Stimulated activated CD4-positive, alpha-beta T cell treated with anti-CD3 and anti-CD28 coated beads, Interleukin-4, amount 100 ng/mL, for 24 hours (primary cell): ENCODE data around the gene TADA3.

ENCODE experiments used
- DNase-seq: peaks from one replicate; pipeline ENCODE4 v3.0.0-alpha.2; 2020

TADA3 gene

DNA sequence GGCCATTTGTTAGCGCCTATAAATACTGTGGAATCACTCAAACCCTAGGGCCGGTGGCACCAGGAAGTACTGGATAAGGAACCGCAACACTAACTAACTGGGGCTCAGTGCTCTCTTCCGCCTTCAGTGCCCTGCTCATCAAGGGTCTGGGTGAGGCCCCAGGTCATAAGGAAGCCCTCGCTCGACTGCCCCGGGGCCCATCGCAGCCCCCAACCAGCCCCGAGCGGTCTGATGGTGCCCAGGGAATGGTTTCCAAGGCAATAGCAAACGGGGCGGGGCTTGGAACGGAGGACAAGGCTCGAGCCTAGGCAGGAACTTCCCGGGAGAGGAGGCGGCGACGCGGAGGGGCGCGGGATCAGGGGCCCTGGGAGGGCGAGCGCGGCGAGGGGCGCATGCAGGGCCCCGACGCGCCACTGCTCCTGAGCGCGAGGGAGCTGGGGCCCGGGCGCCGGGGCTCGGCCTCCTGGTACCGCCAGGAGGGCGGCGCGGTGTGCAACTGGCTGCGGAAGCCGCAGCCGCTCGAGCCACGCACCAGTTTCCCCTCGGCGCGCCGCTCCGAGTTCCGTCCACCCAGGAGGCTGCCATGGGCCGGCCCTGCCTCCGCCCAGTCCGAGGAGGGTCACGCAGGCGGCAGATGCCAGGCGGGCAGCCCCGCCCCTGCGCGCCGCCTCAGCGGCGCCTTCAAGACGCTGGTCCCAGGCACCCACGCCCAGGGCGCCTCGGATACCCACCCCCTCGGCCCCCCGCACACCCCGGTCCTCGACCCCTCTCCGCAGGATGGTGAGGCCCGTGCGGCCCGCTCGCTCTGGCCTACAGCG, 17.6 kb upstream of the TADA3 start, which contains the start of gene TTLL3:
Gene TTLL3, plus strand, starts transcription at position 648 of the 818 bp plus-strand sequence. CDS start 400 bp downstream, outside the sequence.
- peak; percentile 45 for DNase-seq

DNA sequence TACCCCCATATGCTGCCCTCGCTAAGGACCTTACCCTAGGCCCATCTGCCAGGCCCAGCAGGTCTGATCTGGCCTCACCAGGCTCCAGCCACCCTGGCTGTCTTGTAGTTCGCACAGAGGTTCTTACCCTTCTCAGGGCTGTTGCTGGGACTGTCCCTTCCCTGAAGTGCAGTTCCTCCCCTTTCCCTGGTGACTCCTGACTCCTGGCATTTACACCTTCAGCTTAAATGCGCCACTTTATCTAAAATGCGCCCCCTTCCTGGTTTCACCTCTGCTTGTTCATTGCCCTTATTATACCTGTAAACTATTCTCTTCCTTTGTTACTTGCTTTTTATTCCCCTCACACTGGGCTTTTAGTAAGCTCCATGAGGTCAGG, 17.0 kb upstream of the TADA3 start:
- peak; percentile 24 for DNase-seq

DNA sequence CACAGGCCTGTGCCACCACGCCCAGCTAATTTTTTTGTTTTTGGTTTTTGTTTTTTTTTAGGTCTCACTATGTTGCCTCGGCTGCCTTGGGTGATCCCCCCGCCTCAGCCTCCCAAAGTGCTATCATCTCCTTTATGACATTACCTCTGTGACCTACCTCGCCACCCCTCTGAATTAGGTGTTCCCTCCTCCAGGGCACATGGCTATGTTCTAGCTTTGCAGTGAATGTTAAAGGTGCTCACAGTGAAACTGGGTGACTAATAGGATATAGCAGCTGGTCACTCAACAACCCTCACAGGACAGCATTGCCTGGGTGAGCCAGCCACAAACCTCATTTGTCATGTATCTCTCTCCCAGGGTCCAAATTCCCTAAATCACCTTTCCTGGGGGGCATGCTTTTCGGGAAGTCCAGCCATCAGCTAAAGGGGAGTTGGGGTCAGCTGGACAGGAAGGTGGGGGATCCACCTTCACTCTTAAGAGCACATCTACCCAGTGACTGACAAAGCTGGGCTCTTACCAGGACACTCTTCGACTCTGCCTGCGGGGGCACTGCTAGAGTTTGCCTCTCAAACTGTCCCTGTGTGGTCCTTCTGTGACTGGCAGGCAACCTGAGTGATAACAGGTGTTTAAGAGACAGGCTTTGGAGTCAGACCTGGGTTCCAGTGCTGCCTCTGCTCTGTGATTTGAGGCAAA, 16.2 kb upstream of the TADA3 start:
- DNase-seq = peak; percentile 53

DNA sequence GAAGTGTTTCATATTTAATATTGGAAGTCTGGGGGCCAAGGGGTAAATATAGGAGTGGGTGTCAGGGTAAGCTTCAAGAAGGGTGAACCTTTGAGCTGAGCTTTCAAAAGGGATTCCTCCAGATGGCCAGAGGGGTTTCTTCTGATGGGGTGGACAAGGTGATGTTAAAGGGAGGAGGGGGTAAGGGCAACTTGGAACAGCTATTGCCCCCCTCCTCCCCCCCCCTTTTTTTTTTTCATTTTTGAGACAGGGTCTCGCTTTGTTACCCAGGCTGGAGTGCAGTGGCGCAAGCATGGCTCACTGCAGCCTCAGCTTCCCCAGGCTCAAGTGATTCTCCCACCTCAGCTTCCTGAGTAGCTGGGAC, 15.7 kb upstream of the TADA3 start:
- no peak for DNase-seq

DNA sequence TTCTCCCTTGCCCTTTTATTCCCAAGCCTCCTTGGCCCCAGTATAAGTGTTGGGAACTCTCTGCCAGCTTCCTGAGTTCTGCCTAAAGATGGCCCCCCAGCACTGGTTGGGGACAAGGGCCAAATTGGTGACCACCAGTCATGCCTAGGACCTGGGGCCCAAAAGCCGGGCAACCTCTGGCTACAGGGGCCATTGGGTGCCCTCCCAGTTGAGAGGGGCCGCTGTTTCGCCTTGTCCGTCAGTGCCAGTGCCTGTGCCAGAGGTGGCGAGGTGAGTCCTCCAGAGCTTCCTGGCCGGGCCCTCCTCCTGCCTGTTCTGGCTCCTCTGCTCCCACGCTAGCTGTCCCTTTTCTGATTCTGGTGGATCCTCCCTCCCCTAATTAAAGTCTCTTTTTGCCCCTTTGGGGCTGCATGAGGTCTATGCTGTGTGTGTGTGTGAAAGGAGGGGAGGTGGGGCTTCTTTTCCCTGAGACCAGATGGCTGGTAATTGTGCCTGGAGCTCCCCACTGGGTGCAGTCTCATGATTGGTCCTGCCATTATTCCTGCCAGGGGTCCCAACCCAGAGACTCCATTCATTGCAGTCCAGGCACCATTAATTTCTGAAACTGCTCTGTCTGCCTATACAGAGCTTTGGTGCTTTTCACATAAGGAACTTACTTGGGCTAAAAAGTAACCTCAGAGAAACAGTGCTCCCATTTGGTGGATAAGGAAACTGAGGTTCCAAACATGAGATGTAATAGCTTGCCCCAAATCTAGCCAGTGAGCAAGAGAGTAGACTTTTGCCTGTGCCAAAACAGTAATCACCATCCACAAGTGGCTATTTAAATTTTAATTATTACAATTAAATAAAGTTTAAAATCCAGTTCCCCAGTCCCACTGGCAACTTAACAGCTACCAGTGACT, 14.7 kb upstream of the TADA3 start:
- DNase-seq = no peak

- no peak for DNase-seq
These were observed 13.9 kb upstream of the TADA3 start for GRCh38 chr3:9806137-9806536.

GRCh38 chr3:9804996-9805395, 12.7 kb upstream of the TADA3 start:
- DNase-seq = no peak

- DNase-seq = no peak
These were observed 11.2 kb upstream of the TADA3 start for GRCh38 chr3:9803494-9803893.

DNA sequence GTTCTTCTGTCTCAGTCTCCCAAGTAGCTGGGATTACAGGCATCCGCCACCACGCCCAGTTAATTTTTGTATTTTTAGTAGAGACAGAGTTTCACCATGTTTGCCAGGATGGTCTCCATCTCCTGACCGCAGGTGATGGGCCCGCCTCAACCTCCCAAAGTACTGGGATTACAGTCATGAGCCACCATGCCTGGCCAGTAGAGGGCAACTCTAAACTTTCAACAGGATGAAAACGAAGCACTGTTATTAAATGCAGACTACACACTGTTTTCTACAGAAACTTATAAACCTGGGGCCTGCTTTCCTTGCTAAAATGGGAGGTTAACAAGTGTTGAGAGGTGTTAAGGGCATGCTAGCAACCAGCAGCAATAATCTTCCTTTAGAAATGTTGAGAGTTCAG, 8.3 kb upstream of the TADA3 start:
- DNase-seq = no peak

GRCh38 chr3:9797196-9797945, 5.1 kb upstream of the TADA3 start:
- DNase-seq = no peak

DNA sequence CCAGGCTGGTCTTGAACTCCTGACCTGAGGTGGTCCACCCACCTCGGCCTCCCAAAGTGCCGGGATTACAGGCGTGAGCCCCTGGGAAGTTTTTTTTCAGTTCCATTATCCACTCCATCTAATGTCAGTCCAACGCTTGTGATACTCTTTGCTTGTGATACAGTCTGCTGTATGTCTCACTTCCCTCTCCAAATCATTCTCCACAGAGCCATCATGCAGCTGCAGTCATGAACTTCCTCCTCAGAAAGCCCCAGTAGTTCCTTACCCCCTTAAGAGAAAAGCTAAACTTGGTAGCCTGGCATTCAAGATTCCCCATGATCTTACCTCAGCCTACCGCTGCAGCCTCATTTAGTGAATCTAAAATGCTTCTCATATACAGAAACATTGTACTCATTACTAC, 2.9 kb upstream of the TADA3 start:
- DNase-seq = no peak

- DNase-seq = no peak
These were observed 2.1 kb upstream of the TADA3 start for GRCh38 chr3:9794400-9794799.

DNA sequence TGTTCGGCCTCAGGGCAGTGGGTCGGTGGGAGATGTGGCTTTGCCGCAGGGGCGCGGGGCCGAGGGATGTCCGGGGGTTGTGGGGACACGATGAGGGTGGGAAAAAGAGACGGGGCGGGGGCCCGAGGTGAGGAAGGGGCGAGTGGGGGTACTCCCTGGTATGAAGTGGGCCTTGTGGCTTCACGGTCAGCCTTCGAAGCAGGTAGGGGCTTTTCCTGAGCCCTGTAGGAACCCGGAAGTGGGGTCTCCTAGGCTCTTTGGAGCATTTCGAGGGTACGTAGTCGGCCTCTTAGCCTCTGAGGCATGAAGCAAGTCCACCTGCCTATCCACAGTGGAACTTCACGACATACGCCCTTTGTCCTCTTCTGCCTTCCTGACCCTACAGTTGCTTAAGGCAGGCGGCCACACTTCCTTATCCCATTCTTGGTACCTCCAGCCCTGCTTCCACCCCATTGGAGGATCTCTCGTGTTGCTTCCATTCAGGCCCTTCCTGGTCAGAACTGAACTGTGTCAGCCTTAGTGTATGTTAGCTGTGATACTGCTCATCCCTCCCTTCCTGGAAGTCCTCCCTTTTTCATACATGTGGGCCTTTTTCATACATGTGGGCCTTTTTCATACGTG, 998 bp upstream of the TADA3 start:
- DNase-seq = peak; percentile 38

- DNase-seq = no peak
These were observed 376 bp downstream of the TADA3 start for GRCh38 chr3:9791790-9792404.

- no peak for DNase-seq
These were observed 1.1 kb downstream of the TADA3 start for GRCh38 chr3:9791127-9791526.

DNA sequence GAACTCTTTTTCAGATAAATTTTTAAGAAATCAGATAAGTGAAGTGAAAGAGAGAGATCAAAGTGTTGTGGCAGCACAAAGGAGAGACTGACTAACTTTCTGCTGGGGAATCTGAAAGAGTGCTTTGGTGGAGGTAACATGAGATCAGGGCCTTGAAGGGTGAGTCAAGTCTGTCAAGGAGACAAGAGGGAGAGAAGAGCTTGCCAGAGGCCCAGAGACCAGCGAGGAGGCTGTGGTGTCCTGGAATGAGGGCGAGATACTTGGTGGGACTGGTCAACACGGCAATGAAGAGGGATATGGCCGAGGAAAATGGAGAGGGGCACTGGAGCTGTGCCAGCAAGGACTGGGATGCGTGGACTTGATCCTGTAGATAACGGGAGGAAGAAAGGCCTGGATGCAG, 4.6 kb downstream of the TADA3 start:
- DNase-seq = peak; percentile 49

DNA sequence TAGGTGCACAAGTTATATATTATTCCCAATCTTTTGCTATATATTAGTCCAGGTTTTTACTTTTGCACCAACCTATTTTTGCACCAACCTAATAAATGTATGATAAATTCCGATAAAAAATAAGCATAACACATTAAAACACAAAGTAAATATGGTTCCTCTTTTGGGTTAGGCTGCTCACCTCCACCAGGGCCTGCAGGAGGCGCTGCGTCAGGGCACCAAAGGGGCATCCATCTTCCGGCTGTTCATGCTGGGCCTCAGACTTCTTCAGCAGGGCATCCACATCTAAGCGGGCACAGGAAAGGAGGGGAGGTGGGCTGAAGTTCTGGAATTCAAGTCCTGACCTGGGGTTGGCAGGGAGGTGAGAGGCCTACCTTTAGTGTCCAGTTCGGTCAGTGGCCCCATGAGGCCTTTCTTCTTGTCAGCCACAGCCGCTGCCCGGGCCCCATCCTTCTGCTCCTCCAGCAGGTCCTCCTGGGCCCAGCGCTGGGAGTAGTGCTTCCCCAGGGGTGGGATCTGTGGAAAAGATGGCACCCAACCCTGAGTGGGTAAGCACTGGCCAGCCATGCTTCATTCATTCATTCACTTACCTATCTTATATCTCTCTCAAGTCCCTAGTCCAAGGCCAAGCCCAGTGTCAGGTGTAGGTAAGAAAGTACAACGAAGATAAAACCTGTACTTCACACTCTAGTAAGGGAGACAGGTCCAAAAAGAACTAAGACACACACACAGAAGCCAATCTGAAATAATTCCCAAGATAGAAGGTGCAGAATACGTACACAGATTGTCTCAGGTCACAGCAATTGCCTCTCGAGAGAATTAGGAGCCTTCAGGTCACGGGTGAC, 5.2 kb downstream of the TADA3 start:
- DNase-seq = no peak

DNA sequence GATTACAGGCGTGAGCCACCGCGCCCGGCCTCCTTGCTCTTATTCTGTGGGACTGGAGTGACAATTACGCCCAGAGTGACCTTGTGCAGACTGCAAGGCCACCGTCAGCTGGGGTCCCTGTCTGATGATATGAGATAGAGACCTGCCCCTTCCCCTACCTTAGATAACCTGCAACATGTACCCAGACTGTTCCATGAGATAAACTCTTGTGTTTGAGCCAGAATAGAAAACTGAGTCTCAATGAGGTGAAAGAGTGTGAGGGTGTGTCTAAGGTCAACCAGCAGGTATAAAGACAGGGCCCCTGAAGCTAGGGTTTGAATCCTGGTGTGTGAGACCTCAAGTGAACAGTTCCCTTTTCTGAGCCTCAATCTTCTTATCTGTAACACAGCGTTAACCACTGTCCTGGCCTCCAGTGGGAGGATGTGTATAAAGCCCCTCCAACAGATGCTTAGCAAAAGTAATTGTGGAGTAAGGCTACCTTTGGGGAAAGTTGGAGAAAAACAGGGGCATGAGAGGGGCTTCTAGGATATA, 6.0 kb downstream of the TADA3 start:
- DNase-seq = no peak

GRCh38 chr3:9785602-9786001, 6.7 kb downstream of the TADA3 start:
- DNase-seq = no peak

- no peak for DNase-seq
These were observed 7.3 kb downstream of the TADA3 start for GRCh38 chr3:9784965-9785364.

DNA sequence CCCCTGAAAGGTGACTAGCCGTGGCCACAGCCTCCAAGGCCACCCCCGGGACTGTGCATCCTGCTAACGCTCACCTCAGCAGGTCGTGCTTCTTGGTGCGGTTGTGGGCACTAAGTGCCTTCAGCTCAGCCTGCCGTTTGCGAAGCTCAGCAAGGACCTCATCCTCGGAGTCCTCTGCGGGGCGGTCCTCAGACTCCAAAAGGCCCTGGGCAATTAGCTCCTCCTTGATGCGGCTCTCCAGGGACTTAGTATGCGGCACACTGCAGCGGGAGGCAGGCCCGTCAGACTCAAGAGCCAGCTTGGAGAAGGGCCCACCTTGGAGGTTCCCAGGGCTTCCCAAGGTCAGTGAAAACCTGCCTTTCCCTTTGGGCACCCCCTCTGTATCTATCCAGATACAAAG, 8.3 kb downstream of the TADA3 start:
- DNase-seq = no peak
